ENCODE results near the gene MICAL1.
A peak's percentile ranks its signal among the peaks of the same experiment; 100 is the strongest.
"Not testable (repeated sequence)": the region's sequence is repeated elsewhere in the genome, so short reads cannot be mapped to it uniquely, and the experiment has no call there.

The MICAL1 gene

GRCh38 chr6:109474995-109475394 lies 19.4 kb upstream of the MICAL1 start:
- DNase-seq: no peak

GRCh38 chr6:109473120-109473519 lies 17.5 kb upstream of the MICAL1 start:
- no peak for DNase-seq

- DNase-seq: no peak
Measured at GRCh38 chr6:109472132-109472995, 16.8 kb upstream of the MICAL1 start.

GRCh38 chr6:109471105-109471810 lies 15.7 kb upstream of the MICAL1 start:
- DNase-seq: no peak

- DNase-seq: no peak
Measured at GRCh38 chr6:109469591-109470189, 14.1 kb upstream of the MICAL1 start.

- no peak for DNase-seq
Measured at GRCh38 chr6:109467696-109468095, 12.1 kb upstream of the MICAL1 start.

- no peak for DNase-seq
Measured at GRCh38 chr6:109466212-109466923, 10.8 kb upstream of the MICAL1 start.

- DNase-seq: no peak
Measured at GRCh38 chr6:109465772-109466171, 10.2 kb upstream of the MICAL1 start.

GRCh38 chr6:109461733-109462526 lies 6.4 kb upstream of the MICAL1 start:
- DNase-seq: no peak

GRCh38 chr6:109461205-109461604 lies 5.6 kb upstream of the MICAL1 start:
- DNase-seq: not testable (repeated sequence)

- no peak for DNase-seq
Measured at GRCh38 chr6:109460161-109460829, 4.7 kb upstream of the MICAL1 start.

GRCh38 chr6:109458774-109459531 lies 3.4 kb upstream of the MICAL1 start:
- DNase-seq: peak; percentile 67 to 82

GRCh38 chr6:109457562-109457996 lies 2.0 kb upstream of the MICAL1 start:
- DNase-seq: no peak

- DNase-seq: no peak
Measured at GRCh38 chr6:109456710-109457561, 1.4 kb upstream of the MICAL1 start.

- DNase-seq: no peak
Measured at GRCh38 chr6:109456111-109456583, 575 bp upstream of the MICAL1 start.

- peak; percentile 87 to 93 for DNase-seq
Measured at GRCh38 chr6:109454496-109455436, 806 bp downstream of the MICAL1 start.

- DNase-seq: no peak
Measured at GRCh38 chr6:109453594-109454495, 1.7 kb downstream of the MICAL1 start.

All from inflammatory macrophage (primary cell).